Suppressor macrophage treated with lipopolysaccharide for 1 hour (primary cell): ENCODE measurements around the gene CRYBA1.
A peak's percentile ranks its signal among the peaks of the same experiment; 100 is the strongest.
"Not testable (repeated sequence)": the region's sequence is repeated elsewhere in the genome, so short reads cannot be mapped to it uniquely, and the experiment has no call there.

ENCODE experiments used
- DNase-seq, 3 donors: peaks; one replicate each; pipeline ENCODE4 v3.0.0-alpha.2; 2020 to 2022

CRYBA1 gene

GRCh38 chr17:29238133-29238850, 8.4 kb upstream of the CRYBA1 start:
- peak in 2 of 3 donors; percentile 25 to 41 for DNase-seq

- no peak for DNase-seq
These were observed 6.2 kb upstream of the CRYBA1 start for GRCh38 chr17:29240477-29240876.

GRCh38 chr17:29240968-29241963, 5.4 kb upstream of the CRYBA1 start:
- peak; percentile 85 to 97 (median 95) for DNase-seq

- no peak for DNase-seq
These were observed 4.6 kb upstream of the CRYBA1 start for GRCh38 chr17:29242051-29242450.

DNA sequence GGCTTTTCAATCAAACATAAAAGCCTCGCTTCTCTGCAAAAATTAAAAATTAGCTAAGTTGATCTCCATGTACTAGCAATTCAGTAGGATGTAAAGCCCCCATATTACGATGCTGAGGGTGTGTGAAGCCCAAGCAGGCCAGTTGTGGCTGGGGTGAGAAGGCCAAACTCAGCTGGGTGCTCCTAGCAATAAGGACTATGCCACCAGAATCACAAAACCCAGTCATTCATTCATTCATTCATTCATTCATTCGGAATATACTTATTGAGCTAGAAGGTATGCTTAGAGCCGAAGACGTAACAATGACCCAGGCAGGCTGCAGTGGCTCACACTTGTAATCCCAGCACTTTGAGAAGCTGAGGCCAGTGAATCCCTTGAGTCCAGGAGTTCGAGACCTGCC, 3.9 kb upstream of the CRYBA1 start:
- no peak for DNase-seq

DNA sequence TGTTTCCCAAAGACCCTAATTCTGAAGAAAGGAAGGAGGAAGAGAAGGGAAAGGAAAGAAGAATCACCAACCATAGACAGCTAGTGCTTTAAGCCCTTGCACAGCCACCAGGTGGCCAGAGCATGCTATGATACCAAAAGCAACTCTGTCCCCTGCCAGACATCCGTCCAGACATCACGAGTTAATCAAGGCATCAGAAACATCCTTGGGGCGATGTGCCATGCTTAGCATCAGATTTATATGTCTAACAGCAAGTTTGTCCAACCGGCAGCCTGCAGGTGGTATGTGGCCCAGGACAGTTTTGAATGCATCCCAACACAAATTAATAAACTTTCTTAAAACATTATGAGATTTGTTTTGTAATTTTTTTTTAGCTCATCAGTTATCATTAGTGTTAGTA, 2.9 kb upstream of the CRYBA1 start:
- peak in 1 of 3 donors; percentile 19 for DNase-seq

DNA sequence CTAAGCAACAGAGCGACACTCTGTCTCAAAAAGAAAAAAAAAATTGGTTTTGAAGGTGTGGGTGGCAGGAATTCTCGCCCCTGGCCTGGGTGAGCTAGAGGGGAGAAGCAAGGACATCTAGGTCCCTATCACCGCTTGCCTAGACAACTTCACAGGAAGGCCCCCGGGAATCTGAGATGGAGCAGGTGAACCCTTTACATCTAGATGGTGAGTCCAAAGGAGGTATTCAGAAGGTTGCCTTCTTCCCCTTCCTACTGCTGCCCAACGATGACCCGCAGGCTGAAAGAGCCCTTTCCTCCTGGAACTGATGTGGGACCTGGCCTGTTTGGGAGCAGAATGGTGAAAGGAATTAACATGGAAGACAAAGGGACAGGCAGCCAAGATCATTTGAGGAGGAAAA, 1.3 kb upstream of the CRYBA1 start:
- no peak for DNase-seq

DNA sequence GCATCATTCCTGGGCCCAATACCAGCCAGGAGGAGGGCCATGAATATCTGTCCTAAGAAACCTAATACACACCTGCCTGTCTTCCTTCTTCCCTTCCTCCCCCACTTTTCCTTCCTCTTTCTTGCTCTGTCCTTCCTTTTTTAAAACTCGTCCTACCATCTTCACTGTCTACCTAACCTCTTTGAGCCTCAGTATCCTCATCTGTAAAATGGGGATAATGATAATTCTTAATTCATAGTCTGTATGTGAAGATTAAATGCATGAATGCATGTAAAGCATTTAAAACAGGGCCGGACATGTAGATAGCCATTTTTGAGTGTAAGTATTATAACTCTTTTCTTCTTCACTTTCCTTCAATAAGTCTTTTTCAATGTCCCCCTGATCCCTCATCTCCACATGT, 560 bp downstream of the CRYBA1 start:
- DNase-seq, result no peak

GRCh38 chr17:29248845-29249244, 2.2 kb downstream of the CRYBA1 start:
- no peak for DNase-seq

GRCh38 chr17:29250666-29251065, 4.0 kb downstream of the CRYBA1 start:
- DNase-seq, result no peak

DNA sequence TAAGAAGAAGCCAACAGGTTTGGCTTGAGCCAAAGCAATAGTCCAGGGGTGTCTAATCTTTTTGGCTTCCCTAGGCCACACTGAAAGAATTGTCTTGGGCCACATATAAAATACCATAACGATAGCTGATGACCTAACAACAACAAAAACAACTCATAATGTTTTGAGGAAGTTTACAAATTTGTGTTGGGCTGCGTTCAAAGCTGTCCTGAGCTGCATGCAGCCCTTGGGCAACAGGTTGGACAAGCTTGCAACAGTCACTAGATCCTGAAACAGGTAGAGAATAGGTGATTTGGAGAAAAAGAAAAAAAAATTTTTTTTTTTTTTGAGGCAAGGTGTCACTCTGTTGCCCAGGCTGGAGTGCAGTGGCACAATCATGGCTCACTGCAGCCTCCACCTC, 4.5 kb downstream of the CRYBA1 start:
- DNase-seq, result peak; percentile 19 to 45 (median 39)

DNA sequence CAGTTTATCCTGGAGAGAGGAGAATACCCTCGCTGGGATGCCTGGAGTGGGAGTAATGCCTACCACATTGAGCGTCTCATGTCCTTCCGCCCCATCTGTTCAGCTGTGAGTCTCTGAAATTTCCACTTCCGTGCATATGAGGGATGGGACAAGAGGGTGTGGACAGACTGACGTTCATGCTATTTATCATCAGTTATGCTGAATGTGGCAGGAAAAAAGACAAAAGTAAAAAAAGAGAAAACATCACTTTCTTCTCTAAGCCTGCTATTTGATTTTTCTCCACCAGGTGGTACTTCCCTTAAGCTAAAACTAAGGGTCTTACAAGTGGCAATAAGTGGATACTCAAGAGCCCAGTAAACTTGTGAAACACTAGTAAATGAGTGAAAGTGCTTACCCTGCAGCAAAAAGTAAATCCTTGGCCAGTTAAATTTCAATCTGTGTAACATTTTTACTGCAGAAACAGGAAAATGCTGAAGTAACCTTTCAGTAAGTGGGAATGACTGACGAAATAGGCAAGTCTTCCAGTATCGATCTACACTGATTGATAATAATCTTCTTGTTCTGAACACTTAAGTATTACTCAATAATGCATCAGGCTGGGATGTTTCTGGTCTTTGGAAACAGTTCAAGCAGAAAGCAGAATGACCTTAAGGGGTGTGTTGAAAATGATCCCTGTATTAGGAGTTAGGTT, 5.6 kb downstream of the CRYBA1 start:
- peak; percentile 27 to 45 (median 35) for DNase-seq

- DNase-seq, result no peak
These were observed 6.4 kb downstream of the CRYBA1 start for GRCh38 chr17:29253037-29253436.

DNA sequence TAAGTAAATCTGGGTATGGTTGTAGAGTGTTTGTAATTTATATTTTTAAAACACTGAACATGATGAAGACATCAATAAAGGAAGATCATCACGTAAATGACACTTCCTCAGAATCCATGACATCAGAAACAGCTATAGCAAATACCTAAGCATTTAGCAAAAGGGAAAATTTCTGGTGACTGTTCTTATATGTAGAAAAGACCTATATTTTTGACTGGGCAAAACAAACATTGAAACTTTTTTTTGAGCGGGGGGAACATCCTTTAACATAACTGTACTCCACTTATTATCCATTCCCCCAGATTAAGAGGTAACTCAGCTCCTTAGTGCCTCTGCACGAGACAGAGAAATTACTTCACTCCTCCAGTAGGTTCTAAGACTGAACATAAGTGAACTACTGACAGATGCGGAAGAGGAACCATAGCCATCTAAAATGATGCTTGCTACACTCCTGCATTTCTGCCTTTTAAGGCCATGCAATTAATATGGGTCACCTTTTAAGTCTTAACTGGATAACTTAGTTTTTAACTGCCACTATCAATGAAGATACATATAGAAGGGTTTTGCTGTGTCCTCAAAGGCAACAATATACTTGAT, 9.4 kb downstream of the CRYBA1 start:
- peak; percentile 62 to 91 (median 87) for DNase-seq

- DNase-seq, result no peak
These were observed 10.2 kb downstream of the CRYBA1 start for GRCh38 chr17:29256735-29257466.

GRCh38 chr17:29257756-29258155, 11.1 kb downstream of the CRYBA1 start:
- DNase-seq, result peak; percentile 43 to 81 (median 80)

- peak; percentile 37 to 67 (median 37) for DNase-seq
These were observed 17.3 kb downstream of the CRYBA1 start for GRCh38 chr17:29263916-29264315.

DNA sequence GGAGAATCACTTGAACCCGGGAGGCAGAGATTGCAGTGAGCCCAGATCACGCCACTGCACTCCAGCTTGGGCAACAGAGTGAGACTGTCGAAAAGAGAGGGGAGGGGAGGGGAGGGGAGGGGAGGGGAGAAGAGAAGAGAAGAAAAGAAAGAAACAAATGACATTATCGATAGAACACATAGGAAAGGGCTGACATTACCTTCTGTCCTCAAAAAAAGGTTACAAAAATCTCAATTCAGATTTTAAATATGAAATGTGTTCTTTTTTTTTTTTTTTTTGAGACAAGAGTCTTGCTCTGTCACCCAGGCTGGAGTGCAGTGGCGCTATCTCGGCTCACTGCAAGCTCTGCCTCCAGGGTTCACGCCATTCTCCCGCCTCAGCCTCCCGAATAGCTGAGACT, 25.3 kb downstream of the CRYBA1 start:
- DNase-seq, result not testable (repeated sequence)

- no peak for DNase-seq
These were observed 27.3 kb downstream of the CRYBA1 start for GRCh38 chr17:29273924-29274323.

DNA sequence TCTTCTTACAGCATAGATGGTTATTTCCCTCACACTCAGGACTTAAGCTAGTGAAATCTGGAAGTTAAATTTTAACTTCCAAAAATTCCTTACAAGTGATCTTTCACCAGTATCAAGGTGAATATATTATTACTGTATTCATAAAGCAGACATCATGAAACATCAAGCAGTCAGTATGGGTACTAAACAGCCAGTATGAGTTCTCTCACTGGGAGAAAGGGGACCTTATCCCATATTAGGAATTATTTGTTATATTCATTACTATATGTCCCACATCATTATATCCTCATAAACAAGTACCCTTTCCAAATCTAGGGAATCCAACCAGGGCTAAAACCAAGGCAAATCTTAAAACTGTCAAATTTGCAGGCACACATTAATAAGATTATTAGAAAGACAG, 32.0 kb downstream of the CRYBA1 start:
- DNase-seq, result no peak

DNA sequence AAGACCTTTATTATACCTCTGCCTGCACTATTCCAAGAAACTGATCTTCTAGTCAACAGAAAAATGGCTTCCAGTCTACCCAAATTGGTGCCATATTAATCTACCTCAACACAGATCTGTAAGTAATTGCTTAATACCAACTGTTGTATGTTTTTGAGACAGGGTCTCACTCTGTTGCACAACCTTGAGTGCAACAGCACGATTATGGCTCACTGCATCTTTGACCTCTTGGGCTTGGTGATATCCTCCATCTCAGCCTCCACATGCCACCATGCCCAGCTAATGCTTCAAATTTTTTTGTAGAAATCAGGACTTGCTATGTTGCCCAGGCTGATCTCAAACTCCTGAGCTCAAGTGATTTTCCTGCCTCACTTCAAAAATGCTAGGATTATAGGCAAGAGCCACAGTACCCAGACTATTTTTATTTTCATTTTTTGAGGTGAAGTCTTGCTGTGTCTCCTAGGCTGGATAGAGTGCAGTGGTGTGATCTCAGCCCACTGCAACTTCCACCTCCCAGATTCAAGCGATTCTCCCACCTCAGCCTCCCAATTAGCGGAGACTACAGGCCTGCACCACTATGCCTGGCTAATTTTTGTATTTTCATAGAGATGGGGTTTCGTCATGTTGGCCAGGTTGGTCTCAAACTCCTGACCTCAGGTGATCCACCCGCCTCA, 32.9 kb downstream of the CRYBA1 start:
- no peak for DNase-seq

DNA sequence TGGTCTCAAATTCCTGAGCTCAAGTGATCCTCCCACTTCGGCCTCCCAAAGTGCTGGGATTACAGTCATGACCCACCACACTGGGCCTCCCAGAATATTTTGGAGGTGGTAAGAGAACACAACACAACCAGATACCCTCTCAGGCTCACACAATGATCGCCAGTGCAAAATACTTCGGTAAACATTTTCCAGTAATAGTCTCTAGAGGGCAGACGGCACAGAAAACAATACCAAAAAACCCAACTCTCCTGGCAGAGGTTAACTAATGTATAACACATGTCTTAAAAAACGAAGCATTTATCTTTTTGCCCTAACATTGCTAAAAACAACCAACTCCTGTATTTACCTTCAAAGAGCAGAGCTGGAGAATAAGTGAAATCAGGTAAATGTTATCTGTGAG, 36.8 kb downstream of the CRYBA1 start:
- no peak for DNase-seq
